GM12891 (cell line): ENCODE data around the gene RSPH4A. TPM values are rescaled to one million over a fixed set of nuclear protein-coding genes. Genes with fewer than 3 reads are reported as not detected.

ENCODE experiments used
- DNase-seq: peaks from one replicate; pipeline ENCODE4 v3.0.0; 2011; ENCODE audit warnings: low spot score; ENCODE audit not compliant: insufficient read length
- FAIRE-seq: peaks from 2 replicates; lab custom pipeline; 2011; peaks lifted over from hg19 to GRCh38; lab: Jason Lieb, UNC
- PAX5 ChIP-seq: IDR thresholded peaks from 2 replicates; pipeline ENCODE4 v1.6.1; 2011; ENCODE audit warnings: low read length, moderate library complexity, mild to moderate bottlenecking; ENCODE audit not compliant: insufficient read depth, severe bottlenecking
- POLR2A ChIP-seq: IDR thresholded peaks from 2 replicates; pipeline ENCODE4 v1.6.1; 2011; ENCODE audit warnings: low read depth, low read length, control low read depth
- POLR2AphosphoS5 ChIP-seq: IDR thresholded peaks from 2 replicates; pipeline ENCODE4 v1.6.1; 2011; ENCODE audit warnings: low read depth, low read length, control low read depth
- POU2F2 ChIP-seq: IDR thresholded peaks from 2 replicates; pipeline ENCODE4 v1.6.1; 2011; ENCODE audit warnings: low read depth, mild to moderate bottlenecking, control low read depth, low read length, moderate library complexity
- SPI1 ChIP-seq: IDR thresholded peaks from 2 replicates; pipeline ENCODE4 v1.6.1; 2011; ENCODE audit warnings: low read depth, low read length, control low read depth
- TAF1 ChIP-seq: IDR thresholded peaks from 2 replicates; pipeline ENCODE4 v1.6.1; 2011; ENCODE audit warnings: low read depth, low read length, control low read depth
- polyA plus RNA-seq: library from polyadenylated mRNA; unstranded; fragments of >200 nt; gene quantifications from one replicate; pipeline ENCODE4 v1.2.1, GENCODE V29; 2012; ENCODE audit warnings: low read depth, missing spikeins, inconsistent platforms; ENCODE audit not compliant: missing spikeins

RSPH4A gene
- 0.17 TPM for polyA plus RNA-seq

- DNase-seq: peak; percentile 49
- peak; percentile 80 for FAIRE-seq
- no peak for TF ChIP-seq PAX5
- peak; percentile 40 for TF ChIP-seq SPI1
Measured at GRCh38 chr6:116615937-116616736, at the start of gene RSPH4A. Gene RSPH4A (plus strand): TSS chr6:116616479. CDS start chr6:116616624, 145 bp downstream.

GRCh38 chr6:116568111-116568510, 48.2 kb upstream of the RSPH4A start:
- TF ChIP-seq TAF1: no peak
- DNase-seq: no peak
- FAIRE-seq: no peak

GRCh38 chr6:116568821-116569755, 47.2 kb upstream of the RSPH4A start:
- no peak for DNase-seq
- FAIRE-seq: no peak
- no peak for TF ChIP-seq POLR2A

- DNase-seq: peak; percentile 87
- peak; percentile 99 for FAIRE-seq
- TF ChIP-seq TAF1: peak; percentile 85
- TF ChIP-seq SPI1: no peak
- TF ChIP-seq POLR2AphosphoS5: peak; percentile 95
- TF ChIP-seq PAX5: peak; percentile 58
- peak; percentile 78; the same call in 1 of the 2 replicates for TF ChIP-seq POLR2A
- TF ChIP-seq POU2F2: peak; percentile 76
Measured at GRCh38 chr6:116570856-116571682, 45.2 kb upstream of the RSPH4A start, which contains the start of gene RWDD1. Gene RWDD1 (plus strand): TSS chr6:116571504. CDS start chr6:116571583, 79 bp downstream.

- DNase-seq (no peak), FAIRE-seq (no peak)
- TF ChIP-seq SPI1: no peak
- no peak for TF ChIP-seq PAX5
- TF ChIP-seq POLR2AphosphoS5: no peak
- TF ChIP-seq TAF1: no peak
- TF ChIP-seq POU2F2: no peak
- no peak for TF ChIP-seq POLR2A
Measured at GRCh38 chr6:116571683-116572000, 44.6 kb upstream of the RSPH4A start.

- FAIRE-seq: no peak
- no peak for DNase-seq
- TF ChIP-seq POLR2AphosphoS5 (no peak), TAF1 (no peak), POU2F2 (no peak), POLR2A (no peak), SPI1 (no peak), PAX5 (no peak)
Measured at GRCh38 chr6:116572162-116572561, 44.1 kb upstream of the RSPH4A start.

- TF ChIP-seq TAF1 (no peak), POLR2A (no peak), POU2F2 (no peak), SPI1 (no peak), PAX5 (no peak), POLR2AphosphoS5 (no peak)
- DNase-seq (no peak), FAIRE-seq (no peak)
Measured at GRCh38 chr6:116575227-116575626, 41.1 kb upstream of the RSPH4A start.

- FAIRE-seq: no peak
- no peak for TF ChIP-seq TAF1
- DNase-seq: no peak
Measured at GRCh38 chr6:116577486-116577885, 38.8 kb upstream of the RSPH4A start.

GRCh38 chr6:116578335-116578734, 37.9 kb upstream of the RSPH4A start:
- no peak for FAIRE-seq
- TF ChIP-seq SPI1: no peak
- no peak for TF ChIP-seq POU2F2
- TF ChIP-seq POLR2AphosphoS5: no peak
- no peak for TF ChIP-seq POLR2A
- no peak for TF ChIP-seq TAF1
- TF ChIP-seq PAX5: no peak
- DNase-seq: no peak

GRCh38 chr6:116579143-116579542, 37.1 kb upstream of the RSPH4A start:
- DNase-seq (no peak), FAIRE-seq (no peak)
- TF ChIP-seq TAF1 (no peak), POLR2AphosphoS5 (no peak), POU2F2 (no peak), PAX5 (no peak), SPI1 (no peak), POLR2A (no peak)
